K562 (cell line): ENCODE data around the gene CCDC158. TPM values are rescaled to one million over a fixed set of nuclear protein-coding genes. Genes with fewer than 3 reads are reported as not detected.

Experiments used
- ARID4B ChIP-seq: sonication (generic); formaldehyde crosslinking; IDR thresholded peaks from 2 replicates; pipeline ENCODE4 v1.8.0; 2022; ENCODE audit warnings: mild to moderate bottlenecking, missing genetic modification reagents
- BACH1 ChIP-seq: fragments of 200-800 bp; sonication (Bioruptor generic); IDR thresholded peaks from 2 replicates; pipeline ENCODE4 v1.6.1; 2016; ENCODE audit warnings: missing genetic modification characterization, missing compliant biosample characterization
- ETV6 ChIP-seq, 3 experiments: fragments of 150-350 bp in 1 of 3; sonication (generic) in 1 of 3; formaldehyde crosslinking in 1 of 3; IDR thresholded peaks; 2 replicates each; pipeline versions ENCODE4 v1.6.1 to v1.8.0; 2014 to 2022; ENCODE audit warnings: borderline replicate concordance in 2 of 3, low read depth in 2 of 3, antibody characterized with exemption in 1 of 3, low read length in 1 of 3, mild to moderate bottlenecking in 1 of 3, missing genetic modification reagents in 1 of 3
- FOXA1 ChIP-seq: fragments of 450-650 bp; IDR thresholded peaks from 2 replicates; pipeline ENCODE4 v1.6.1; 2016; ENCODE audit warnings: mild to moderate bottlenecking, borderline replicate concordance
- FOXM1 ChIP-seq, 2 experiments: fragments of 450-650 bp in 1 of 2; sonication (generic) in 1 of 2; formaldehyde crosslinking in 1 of 2; IDR thresholded peaks; 2 replicates each; pipeline versions ENCODE4 v1.6.1 to v1.9.0; 2017 to 2022; ENCODE audit warnings: low read depth in 2 of 2, mild to moderate bottlenecking in 2 of 2, missing genetic modification reagents in 1 of 2, moderate library complexity in 1 of 2
- GABPB2 ChIP-seq: fragments of 250-450 bp; sonication (Bioruptor Pico); conservative IDR thresholded peaks from 2 replicates; pipeline ENCODE4 v1.5.1; 2021; ENCODE audit warnings: mild to moderate bottlenecking
- MED1 ChIP-seq: sonication (generic); formaldehyde crosslinking; IDR thresholded peaks from 2 replicates; pipeline ENCODE4 v1.8.1; 2023; ENCODE audit warnings: missing genetic modification reagents, borderline replicate concordance
- NONO ChIP-seq, 2 experiments: fragments of 200-400 bp in 1 of 2; fragments of 450-650 bp in 1 of 2; formaldehyde crosslinking in 1 of 2; IDR thresholded peaks; 2 replicates each; pipeline ENCODE4 v1.6.1; 2017; ENCODE audit warnings: low read depth in 2 of 2, mild to moderate bottlenecking in 2 of 2, moderate library complexity in 2 of 2, low read length in 1 of 2
- PRMT5 ChIP-seq: sonication (generic); formaldehyde crosslinking; IDR thresholded peaks from 2 replicates; pipeline ENCODE4 v1.5.0; 2020; ENCODE audit warnings: missing genetic modification reagents
- RFX5 ChIP-seq: IDR thresholded peaks from 2 replicates; pipeline ENCODE4 v1.6.1; 2011; ENCODE audit warnings: low read depth, mild to moderate bottlenecking, improper control_type of control experiment, low read length
- SIRT6 ChIP-seq: IDR thresholded peaks from one replicate; pipeline ENCODE4 v1.6.1; 2012; ENCODE audit warnings: low read depth, mild to moderate bottlenecking, control low read depth, inconsistent platforms, low read length, moderate library complexity
- TFE3 ChIP-seq: fragments of 450-650 bp; formaldehyde crosslinking; IDR thresholded peaks from 2 replicates; pipeline ENCODE4 v1.4.0; 2020; ENCODE audit warnings: mild to moderate bottlenecking, mixed read lengths
- WHSC1 ChIP-seq: IDR thresholded peaks from one replicate; pipeline ENCODE4 v1.6.1; 2012; ENCODE audit warnings: low read length, control low read depth, inconsistent platforms
- ZBTB34 ChIP-seq: fragments of 250-450 bp; sonication (Bioruptor Pico); IDR thresholded peaks from 2 replicates; pipeline ENCODE4 v1.8.0; 2021; ENCODE audit warnings: mild to moderate bottlenecking, moderate library complexity
- ZNF184 ChIP-seq: sonication (generic); formaldehyde crosslinking; IDR thresholded peaks from 2 replicates; pipeline ENCODE4 v1.5.0; 2020; ENCODE audit warnings: missing genetic modification reagents
- ZNF512 ChIP-seq: IDR thresholded peaks from 2 replicates; pipeline ENCODE4 v1.6.1; 2016; ENCODE audit warnings: missing genetic modification characterization, missing compliant biosample characterization
- ZNF766 ChIP-seq: fragments of 200-800 bp; sonication (Bioruptor generic); conservative IDR thresholded peaks from 2 replicates; pipeline ENCODE4 v1.6.1; 2016; ENCODE audit warnings: missing genetic modification characterization, missing compliant biosample characterization
- polyA plus RNA-seq, 8 experiments: library from polyadenylated mRNA; depleted of rRNA in 4 of 8; stranded (reverse) in 5 of 8; unstranded in 3 of 8; fragments of >200 nt; fragmentation: Nextera tagmentation in 2 of 8; fragmentation: Illumina TruSeq in 1 of 8; extraction: Ambion mirVana in 2 of 8; extraction: Trizol in 1 of 8; gene quantifications; 2 replicates each; pipeline versions ENCODE4 v1.2.1 to v1.2.3, GENCODE V29; 2011 to 2014; ENCODE audit warnings: inconsistent platforms in 1 of 8, missing spikeins in 1 of 8
- total RNA-seq, 7 experiments: library from RNA; depleted of rRNA in 6 of 7; stranded (reverse); fragments of >200 nt in 6 of 7; fragmentation: Illumina TruSeq in 2 of 7; extraction: Trizol in 2 of 7; gene quantifications; 2 replicates each; pipeline versions ENCODE4 v1.2.1 to v1.2.3, GENCODE V29; 2011 to 2021; ENCODE audit warnings: low replicate concordance in 1 of 7

CCDC158 gene
- total and polyA plus RNA-seq, 9 of the 15 experiments (the other 6 are each of a cell fraction or from before 2014, with no cell fraction given), result not detected

- TF ChIP-seq ZNF766 (CRISPR knock-in tag) (peak; percentile 72), MED1 (CRISPR knock-in tag) (no peak), ARID4B (no peak), SIRT6 (no peak), BACH1 (tag) (peak; percentile 86; the same call in 1 of the 2 replicates), RFX5 (no peak), TFE3 (no peak), ZBTB34 (CRISPR knock-in tag) (no peak), NONO (IDR thresholded peaks at IDR 0.05; ENCODE audit: low read depth in 2 of 2, low read length in 1 of 2) (0 out of 4 replicates have a peak, but pooled peaks of 1 of the 2 experiments have one; percentile 15), ZNF184 (CRISPR knock-in tag) (no peak), FOXA1 (no peak), PRMT5 (CRISPR knock-in tag) (no peak), ETV6 (IDR thresholded peaks at IDR 0.05; ENCODE audit: borderline replicate concordance in 1 of 2, low read depth in 2 of 2, low read length in 1 of 2) (no peak), ETV6 (CRISPR knock-in tag; IDR thresholded peaks at IDR 0.05; ENCODE audit: borderline replicate concordance) (no peak), WHSC1 (no peak), FOXM1 (IDR thresholded peaks at IDR 0.05; ENCODE audit: low read depth) (peak; percentile 83), FOXM1 (CRISPR knock-in tag; IDR thresholded peaks at IDR 0.05; ENCODE audit: low read depth) (no peak), GABPB2 (no peak), ZNF512 (tag) (no peak)
Observed at GRCh38 chr4:76301068-76301774, 119.7 kb downstream of the CCDC158 start (continued).
